Vagina (tissue), 2 donors: Measurements from ENCODE around the gene NELFB. TPM values are rescaled to one million over a fixed set of nuclear protein-coding genes. Genes with fewer than 3 reads are reported as not detected.

Source experiments
- DNase-seq, 2 donors: peaks; one replicate each; pipeline ENCODE4 v3.0.0-alpha.2; 2017; ENCODE audit errors: extremely low spot score in 2 of 2
- H3K27ac ChIP-seq: fragments of 200-600 bp; sonication (generic); one replicate; pipeline ENCODE4 v1.5.1; 2019
- H3K27me3 ChIP-seq: fragments of 200-600 bp; sonication (generic); one replicate; pipeline ENCODE4 v1.5.1; 2019
- H3K36me3 ChIP-seq, 2 donors: fragments of 200-600 bp; sonication (generic); one replicate each; pipeline ENCODE4 v1.5.1; 2017 to 2019
- H3K4me1 ChIP-seq: fragments of 200-600 bp; sonication (generic); one replicate; pipeline ENCODE4 v1.5.1; 2019
- H3K4me3 ChIP-seq, 2 donors: fragments of 200-600 bp; sonication (generic); 1 replicate in 1 of 2; 2 replicates in 1 of 2; pipeline ENCODE4 v1.5.1; 2016 to 2019
- H3K9me3 ChIP-seq: fragments of 200-600 bp; sonication (generic); one replicate; pipeline ENCODE4 v1.5.1; 2019
- POLR2A ChIP-seq, 2 donors: fragments of 450-650 bp; IDR thresholded peaks; one replicate each; pipeline ENCODE4 v1.6.1; 2017; ENCODE audit warnings: antibody characterized with exemption in 2 of 2, mild to moderate bottlenecking in 2 of 2, moderate library complexity in 2 of 2
- POLR2AphosphoS5 ChIP-seq, 2 donors: sonication (generic); formaldehyde crosslinking; IDR thresholded peaks; one replicate each; pipeline ENCODE4 v1.9.0; 2017; ENCODE audit warnings: antibody characterized with exemption in 2 of 2, mild to moderate bottlenecking in 2 of 2, low read depth in 1 of 2; ENCODE audit not compliant: insufficient read depth in 1 of 2
- intact Hi-C: fragments of 100-400 bp; cut with DNase I; formaldehyde crosslinking; loops from one replicate; pipeline ENCODE4 v1.15.1; 2023
- total RNA-seq: library from RNA; depleted of rRNA; stranded (reverse); fragments of >200 nt; gene quantifications from one replicate; pipeline ENCODE4 v1.2.3, GENCODE V29; 2016
- TF ChIP-seq, protein P1 (sequence below), 3 experiments: fragments of 450-650 bp in 2 of 3; fragments of 200-600 bp in 1 of 3; sonication (generic) in 1 of 3; IDR thresholded peaks; one replicate each; pipeline ENCODE4 v1.5.1; 2017 to 2019; ENCODE audit warnings: antibody characterized with exemption in 3 of 3, mild to moderate bottlenecking in 2 of 3, moderate library complexity in 2 of 3

NELFB gene
- total RNA-seq, 1 donor from 2014 or later = 44.0 TPM

GRCh38 chr9:137227054-137227852 is 27.9 kb upstream of the NELFB start, which contains the start of gene RNF224:
RNF224 (plus strand) TSS chr9:137227502; CDS start chr9:137228336, 834 bp downstream.
- no peaks in the 10 kb centered on the region for H3K36me3 ChIP-seq
- H3K4me1 ChIP-seq = peaks cover 29% of the 10 kb centered on the region
- DNase-seq = no peak
- peak within 1 kb of the TSS in 1 of 2 donors; percentile 26 for H3K4me3 ChIP-seq
- H3K27me3 ChIP-seq = no peaks in the 10 kb centered on the region
- intact Hi-C loops = loop anchor here (1.0 to 5.0 kb wide), 3 partner anchors 35 to 130 kb away; no protein-coding TSS in a partner anchor
- TF ChIP-seq POLR2AphosphoS5 (IDR thresholded peaks at IDR 0.05; ENCODE audit: insufficient read depth in 1 of 2, low read depth in 1 of 2) (peak in 1 of 2 donors; percentile 23), POLR2A (IDR thresholded peaks at IDR 0.05) (no peak)
- TF ChIP-seq, protein P1, sequence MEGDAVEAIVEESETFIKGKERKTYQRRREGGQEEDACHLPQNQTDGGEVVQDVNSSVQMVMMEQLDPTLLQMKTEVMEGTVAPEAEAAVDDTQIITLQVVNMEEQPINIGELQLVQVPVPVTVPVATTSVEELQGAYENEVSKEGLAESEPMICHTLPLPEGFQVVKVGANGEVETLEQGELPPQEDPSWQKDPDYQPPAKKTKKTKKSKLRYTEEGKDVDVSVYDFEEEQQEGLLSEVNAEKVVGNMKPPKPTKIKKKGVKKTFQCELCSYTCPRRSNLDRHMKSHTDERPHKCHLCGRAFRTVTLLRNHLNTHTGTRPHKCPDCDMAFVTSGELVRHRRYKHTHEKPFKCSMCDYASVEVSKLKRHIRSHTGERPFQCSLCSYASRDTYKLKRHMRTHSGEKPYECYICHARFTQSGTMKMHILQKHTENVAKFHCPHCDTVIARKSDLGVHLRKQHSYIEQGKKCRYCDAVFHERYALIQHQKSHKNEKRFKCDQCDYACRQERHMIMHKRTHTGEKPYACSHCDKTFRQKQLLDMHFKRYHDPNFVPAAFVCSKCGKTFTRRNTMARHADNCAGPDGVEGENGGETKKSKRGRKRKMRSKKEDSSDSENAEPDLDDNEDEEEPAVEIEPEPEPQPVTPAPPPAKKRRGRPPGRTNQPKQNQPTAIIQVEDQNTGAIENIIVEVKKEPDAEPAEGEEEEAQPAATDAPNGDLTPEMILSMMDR (IDR thresholded peaks at IDR 0.05) = peak; percentile 57 to 76 (median 60)
- no peak within 1 kb of the TSS for H3K27ac ChIP-seq
- H3K9me3 ChIP-seq = no peaks in the 10 kb centered on the region

DNA sequence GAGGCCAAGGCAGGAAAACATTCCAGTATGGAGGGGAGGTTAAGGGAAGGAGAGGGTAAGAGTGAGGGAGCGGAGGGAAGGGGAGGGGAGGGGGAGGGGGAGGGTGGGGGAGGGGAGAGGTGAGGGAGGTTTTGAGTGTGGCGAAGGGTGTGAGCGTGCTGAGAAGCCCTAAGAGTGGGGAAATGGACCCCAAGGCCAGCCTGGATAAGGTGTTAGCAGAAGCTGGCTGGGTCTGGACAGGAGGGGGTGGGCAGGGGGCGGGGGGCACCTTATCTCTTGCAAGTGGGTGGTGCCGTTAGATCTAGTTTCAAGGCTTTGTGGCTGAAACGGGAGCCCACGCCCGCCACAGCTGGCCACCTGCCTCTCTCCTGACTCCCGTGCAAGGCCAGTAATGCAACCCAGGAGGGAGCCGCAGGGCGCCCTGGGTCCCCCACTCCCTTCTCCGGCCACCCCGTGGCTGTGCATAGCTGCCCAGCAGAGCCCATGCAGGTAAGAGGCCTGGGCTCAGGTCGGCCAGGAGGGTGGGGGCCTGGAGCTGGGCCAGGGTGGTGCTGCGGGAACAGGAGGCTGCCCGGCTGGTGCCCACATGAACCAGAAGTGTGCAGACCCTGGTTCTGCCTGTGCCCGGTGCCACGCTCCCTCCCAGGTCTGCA is 27.1 kb upstream of the NELFB start:
- Histone ChIP-seq H3K27ac (no peak overlapping the region), H3K27me3 (peaks cover 4% of the 10 kb centered on the region)

GRCh38 chr9:137228506-137228967 is 26.6 kb upstream of the NELFB start:
- Histone ChIP-seq H3K27me3 (peaks cover 4% of the 10 kb centered on the region), H3K36me3 (no peaks in the 10 kb centered on the region), H3K27ac (no peak overlapping the region), H3K4me3 (no peak overlapping the region), H3K4me1 (peaks cover 20% of the 10 kb centered on the region), H3K9me3 (no peaks in the 10 kb centered on the region)
- DNase-seq = no peak
- intact Hi-C loops = loop anchor here (5.0 kb wide), 2 partner anchors 36 to 129 kb away; no protein-coding TSS in a partner anchor
- no peak for TF ChIP-seq POLR2A (IDR thresholded peaks at IDR 0.05)
- TF ChIP-seq, protein P1 (IDR thresholded peaks at IDR 0.05) = no peak
- no peak for TF ChIP-seq POLR2AphosphoS5 (IDR thresholded peaks at IDR 0.05; ENCODE audit: insufficient read depth in 1 of 2, low read depth in 1 of 2)

More for the DNA sequence above, 27.1 kb upstream of the NELFB start:
- Histone ChIP-seq H3K9me3 (no peaks in the 10 kb centered on the region), H3K4me3 (no peak overlapping the region), H3K4me1 (peaks cover 22% of the 10 kb centered on the region), H3K36me3 (no peaks in the 10 kb centered on the region)
- TF ChIP-seq POLR2A (IDR thresholded peaks at IDR 0.05) (no peak), POLR2AphosphoS5 (IDR thresholded peaks at IDR 0.05; ENCODE audit: insufficient read depth in 1 of 2, low read depth in 1 of 2) (no peak)
- TF ChIP-seq, protein P1 (IDR thresholded peaks at IDR 0.05) = no peak
- intact Hi-C loops = loop anchor here (1.0 to 5.0 kb wide), 3 partner anchors 36 to 129 kb away; no protein-coding TSS in a partner anchor
- no peak for DNase-seq

GRCh38 chr9:137228968-137229896 is 25.9 kb upstream of the NELFB start:
- peaks cover 4% of the 10 kb centered on the region for H3K27me3 ChIP-seq
- DNase-seq = no peak

More at GRCh38 chr9:137228968-137229896, 25.9 kb upstream of the NELFB start:
- Histone ChIP-seq H3K36me3 (no peaks in the 10 kb centered on the region), H3K27ac (no peak overlapping the region), H3K9me3 (no peaks in the 10 kb centered on the region), H3K4me1 (peaks cover 14% of the 10 kb centered on the region), H3K4me3 (no peak overlapping the region)
- intact Hi-C loops = loop anchor here (5.0 kb wide), 2 partner anchors 37 to 128 kb away; no protein-coding TSS in a partner anchor
- TF ChIP-seq POLR2AphosphoS5 (IDR thresholded peaks at IDR 0.05; ENCODE audit: insufficient read depth in 1 of 2, low read depth in 1 of 2) = no peak
- TF ChIP-seq POLR2A (IDR thresholded peaks at IDR 0.05) = no peak
- TF ChIP-seq, protein P1 (IDR thresholded peaks at IDR 0.05) = no peak
